OCI-LY3 (cell line): ENCODE data around the gene ZBTB16.

Source experiments
- H2AFZ ChIP-seq: fragments of 200-600, 300-600 bp; shearing (Covaris generic); 2 replicates; pipeline ENCODE4 v1.6.0; 2014; ENCODE audit warnings: antibody characterized with exemption, low read depth, low read length
- H3K27ac ChIP-seq: fragments of 200-600, 300-600 bp; sonication (generic); 2 replicates; pipeline ENCODE4 v1.5.1; 2014; ENCODE audit warnings: mild to moderate bottlenecking, low read length, moderate library complexity, mixed read lengths
- H3K27me3 ChIP-seq: fragments of 200-600, 300-600 bp; sonication (generic); 2 replicates; pipeline ENCODE4 v1.6.1; 2014; ENCODE audit warnings: low read depth, low read length, mixed read lengths
- H3K36me3 ChIP-seq: fragments of 200-600, 300-600 bp; sonication (generic); replicated peaks from 2 replicates; pipeline ENCODE3; 2014; ENCODE audit warnings: low read depth, low read length, mixed read lengths
- H3K4me1 ChIP-seq: fragments of 300-600, 200-600 bp; sonication (generic); 2 replicates; pipeline ENCODE4 v1.6.1; 2014; ENCODE audit warnings: low read length, mixed read lengths
- H3K4me2 ChIP-seq: fragments of 200-600, 300-600 bp; sonication (generic); 2 replicates; pipeline ENCODE4 v1.6.1; 2014; ENCODE audit warnings: low read length, mixed read lengths
- H3K4me3 ChIP-seq: fragments of 300-600, 200-600 bp; sonication (generic); 2 replicates; pipeline ENCODE4 v1.5.1; 2014; ENCODE audit warnings: antibody characterized with exemption, mild to moderate bottlenecking, low read length, moderate library complexity
- H3K79me2 ChIP-seq: fragments of 300-600, 200-600 bp; shearing (Covaris generic); 2 replicates; pipeline ENCODE4 v1.6.1; 2014; ENCODE audit warnings: mild to moderate bottlenecking, low read length, mixed read lengths
- H3K9ac ChIP-seq: fragments of 300-600, 200-600 bp; shearing (Covaris generic); 2 replicates; pipeline ENCODE4 v1.6.0; 2014; ENCODE audit warnings: mild to moderate bottlenecking, low read length, moderate library complexity
- H3K9me3 ChIP-seq: fragments of 200-600, 300-600 bp; shearing (Covaris generic); 2 replicates; pipeline ENCODE4 v1.6.1; 2014; ENCODE audit warnings: low read length, mixed read lengths; ENCODE audit not compliant: insufficient read depth
- H4K20me1 ChIP-seq: fragments of 200-600, 300-600 bp; sonication (generic); 2 replicates; pipeline ENCODE4 v1.6.1; 2016; ENCODE audit warnings: low read length, mixed read lengths; ENCODE audit not compliant: insufficient read depth
- CTCF ChIP-seq: fragments of 200-600, 300-600 bp; sonication (generic); IDR thresholded peaks from 2 replicates; pipeline ENCODE4 v1.5.1; 2014; ENCODE audit warnings: antibody characterized with exemption, low read length, low read depth
- EZH2phosphoT487 ChIP-seq: fragments of 200-600 bp; shearing (Covaris generic); IDR thresholded peaks from 2 replicates; pipeline ENCODE4 v1.6.1; 2018; ENCODE audit warnings: antibody characterized with exemption, mixed run types, low read depth

The ZBTB16 gene

GRCh38 chr11:114239753-114240161 is 180.2 kb downstream of the ZBTB16 start:
- Histone ChIP-seq H3K27me3 (peaks cover 23% of the 10 kb centered on the region), H3K79me2 (no peaks in the 10 kb centered on the region), H2AFZ (no peak overlapping the region), H3K9ac (no peak overlapping the region), H3K4me1 (no peaks in the 10 kb centered on the region), H3K4me2 (no peak overlapping the region), H3K9me3 (no peaks in the 10 kb centered on the region), H3K4me3 (no peak overlapping the region), H3K36me3 (no peaks in the 10 kb centered on the region), H4K20me1 (no peaks in the 10 kb centered on the region), H3K27ac (no peak overlapping the region)
- TF ChIP-seq CTCF, result no peak

GRCh38 chr11:114242032-114242431 is 182.5 kb downstream of the ZBTB16 start:
- Histone ChIP-seq H4K20me1 (no peaks in the 10 kb centered on the region), H3K4me3 (no peak overlapping the region), H3K9me3 (no peaks in the 10 kb centered on the region), H3K27ac (no peak overlapping the region), H3K9ac (no peak overlapping the region), H3K4me1 (no peaks in the 10 kb centered on the region), H3K79me2 (no peaks in the 10 kb centered on the region), H3K4me2 (no peak overlapping the region), H2AFZ (no peak overlapping the region), H3K36me3 (no peaks in the 10 kb centered on the region), H3K27me3 (peaks cover 7% of the 10 kb centered on the region)
- TF ChIP-seq CTCF, result no peak
- no peak for TF ChIP-seq EZH2phosphoT487

- H3K36me3 ChIP-seq, result no peaks in the 10 kb centered on the region
- no peak for TF ChIP-seq EZH2phosphoT487
- TF ChIP-seq CTCF, result no peak
- no peak overlapping the region for H3K4me3 ChIP-seq
- H4K20me1 ChIP-seq, result no peaks in the 10 kb centered on the region
- no peaks in the 10 kb centered on the region for H3K9me3 ChIP-seq
- no peak overlapping the region for H2AFZ ChIP-seq
- H3K27ac ChIP-seq, result no peak overlapping the region
- peaks cover 5% of the 10 kb centered on the region for H3K27me3 ChIP-seq
- H3K4me2 ChIP-seq, result no peak overlapping the region
- no peak overlapping the region for H3K9ac ChIP-seq
- no peaks in the 10 kb centered on the region for H3K4me1 ChIP-seq
- H3K79me2 ChIP-seq, result no peaks in the 10 kb centered on the region
These were observed 184.2 kb downstream of the ZBTB16 start for GRCh38 chr11:114243461-114244372.

GRCh38 chr11:114244726-114245394 is 185.3 kb downstream of the ZBTB16 start:
- no peaks in the 10 kb centered on the region for H3K9me3 ChIP-seq
- no peak overlapping the region for H3K27ac ChIP-seq
- H2AFZ ChIP-seq, result no peak overlapping the region
- no peaks in the 10 kb centered on the region for H3K36me3 ChIP-seq
- H3K4me3 ChIP-seq, result no peak overlapping the region
- H3K4me1 ChIP-seq, result no peaks in the 10 kb centered on the region
- H4K20me1 ChIP-seq, result no peaks in the 10 kb centered on the region
- TF ChIP-seq CTCF (no peak), EZH2phosphoT487 (no peak)
- peaks cover 4% of the 10 kb centered on the region; the same call in 1 of the 2 replicates for H3K27me3 ChIP-seq
- H3K4me2 ChIP-seq, result no peak overlapping the region
- H3K79me2 ChIP-seq, result no peaks in the 10 kb centered on the region
- no peak overlapping the region for H3K9ac ChIP-seq
